PC-3 (cell line): Measurements from ENCODE around the gene GGNBP2. TPM values are rescaled to one million over a fixed set of nuclear protein-coding genes. Genes with fewer than 3 reads are reported as not detected.

Source experiments
- ATAC-seq: fragments of 200-7000 bp; cut with Tn5 transposase; 2 replicates; pipeline ENCODE4 v1.9.1; 2020; ENCODE audit warnings: mild to moderate bottlenecking, moderate library complexity
- BruUV-seq: library from RNA; stranded (reverse); fragments of 400-500 nt; replicated peaks from 2 replicates; lab custom pipeline; 2021; lab: Mats Ljungman, UMichigan
- CTCF ChIA-PET: fragments of 300-600 bp; sonication (Branson Sonifier 250); formaldehyde crosslinking; loops from one replicate; lab custom pipeline; 2022; ENCODE audit warnings: antibody characterized with exemption; lab: Charles Lee
- POLR2A ChIA-PET: fragments of 300-600 bp; sonication (Branson Sonifier 250); formaldehyde crosslinking; loops from one replicate; lab custom pipeline; 2022; ENCODE audit warnings: antibody characterized with exemption; ENCODE audit not compliant: unreplicated experiment; lab: Charles Lee
- DNase-seq: peaks from one replicate; pipeline ENCODE4 v3.0.0-alpha.2; 2015
- H2AFZ ChIP-seq: fragments of 300-600 bp; sonication (generic); 2 replicates; pipeline ENCODE4 v1.6.0; 2016; ENCODE audit warnings: antibody characterized with exemption, low read length
- H3F3A ChIP-seq: fragments of 300-600 bp; sonication (generic); one replicate; pipeline ENCODE4 v1.6.0; 2017; ENCODE audit warnings: antibody characterized with exemption, low read length, control low read depth, mild to moderate bottlenecking; ENCODE audit not compliant: unreplicated experiment
- H3K27ac ChIP-seq: fragments of 300-600 bp; sonication (generic); 2 replicates; pipeline ENCODE4 v1.5.1; 2016; ENCODE audit warnings: mild to moderate bottlenecking, low read length
- H3K27me3 ChIP-seq: fragments of 300-600 bp; sonication (generic); 2 replicates; pipeline ENCODE4 v1.6.1; 2016; ENCODE audit warnings: low read length, mixed read lengths
- H3K36me3 ChIP-seq: fragments of 300-600 bp; sonication (generic); 2 replicates; pipeline ENCODE4 v1.6.1; 2016; ENCODE audit warnings: low read depth, mixed run types, low read length, mixed read lengths
- H3K4me1 ChIP-seq: fragments of 300-600 bp; sonication (generic); 2 replicates; pipeline ENCODE4 v1.5.1; 2016; ENCODE audit warnings: low read length; ENCODE audit not compliant: insufficient read depth
- H3K4me2 ChIP-seq: fragments of 300-600 bp; sonication (generic); 2 replicates; pipeline ENCODE4 v1.6.0; 2016; ENCODE audit warnings: low read length
- H3K4me3 ChIP-seq: fragments of 300-600 bp; sonication (generic); 2 replicates; pipeline ENCODE4 v1.5.1; 2016; ENCODE audit warnings: mild to moderate bottlenecking, low read length, mixed read lengths
- H3K79me2 ChIP-seq: fragments of 300-600 bp; sonication (generic); 2 replicates; pipeline ENCODE4 v1.6.1; 2017; ENCODE audit warnings: low read length, mixed read lengths
- H3K9ac ChIP-seq: fragments of 300-600 bp; sonication (generic); 2 replicates; pipeline ENCODE4 v1.6.0; 2016; ENCODE audit warnings: mild to moderate bottlenecking, low read length
- H3K9me2 ChIP-seq: fragments of 300-600 bp; sonication (generic); replicated peaks from 2 replicates; pipeline ENCODE4 v1.6.1; 2016; ENCODE audit warnings: mixed run types, low read length, mixed read lengths
- H3K9me3 ChIP-seq: fragments of 300-600 bp; sonication (generic); 2 replicates; pipeline ENCODE4 v1.6.1; 2016; ENCODE audit warnings: low read length, mixed read lengths
- H4K20me1 ChIP-seq: fragments of 300-600 bp; sonication (generic); 2 replicates; pipeline ENCODE4 v1.6.1; 2016; ENCODE audit warnings: low read length, mixed read lengths
- CTCF ChIP-seq: fragments of 300-600 bp; sonication (generic); conservative IDR thresholded peaks from 2 replicates; pipeline ENCODE4 v1.5.1; 2017; ENCODE audit warnings: antibody characterized with exemption, low read depth, mild to moderate bottlenecking, low read length
- EZH2 ChIP-seq: fragments of 300-600 bp; sonication (generic); IDR thresholded peaks from one replicate; pipeline ENCODE4 v1.6.1; 2017; ENCODE audit warnings: antibody characterized with exemption, mild to moderate bottlenecking, low read length; ENCODE audit not compliant: unreplicated experiment
- EZH2phosphoT487 ChIP-seq: fragments of 300-600 bp; sonication (generic); IDR thresholded peaks from 2 replicates; pipeline ENCODE4 v1.6.1; 2018; ENCODE audit warnings: mild to moderate bottlenecking, antibody characterized with exemption, low read length, borderline replicate concordance
- intact Hi-C: fragments of 100-400 bp; cut with micrococcal nuclease; formaldehyde crosslinking; loops from 2 replicates; pipeline ENCODE4 v1.9.0; 2023
- total RNA-seq: library from RNA; depleted of rRNA; stranded (reverse); fragments of >200 nt; gene quantifications from 2 replicates; pipeline ENCODE4 v1.2.3, GENCODE V29; 2014

GGNBP2 gene
- total RNA-seq, 1 experiment from 2014 or later: 33.0 TPM

- peaks cover 20% of the 10 kb centered on the region for H3K36me3 ChIP-seq
Observed at GRCh38 chr17:36498155-36498554, 46.6 kb upstream of the GGNBP2 start.

GRCh38 chr17:36498560-36499300 is 46.0 kb upstream of the GGNBP2 start:
- ATAC-seq (no peak), DNase-seq (no peak)
- Histone ChIP-seq H3K4me1 (no peaks in the 10 kb centered on the region), H3K27me3 (no peaks in the 10 kb centered on the region), H3F3A (no peaks in the 10 kb centered on the region), H3K9me3 (no peaks in the 10 kb centered on the region), H3K4me2 (no peak overlapping the region), H3K9ac (no peak overlapping the region), H3K36me3 (peaks cover 20% of the 10 kb centered on the region), H3K9me2 (no peaks in the 10 kb centered on the region), H3K27ac (no peak overlapping the region), H3K4me3 (no peak overlapping the region), H4K20me1 (no peaks in the 10 kb centered on the region), H3K79me2 (no peaks in the 10 kb centered on the region), H2AFZ (no peak overlapping the region)
- no peak for TF ChIP-seq EZH2phosphoT487
- no peak for TF ChIP-seq EZH2
- TF ChIP-seq CTCF: no peak
- CTCF ChIA-PET: no interaction called here
- intact Hi-C loops: no loop called here
- BruUV-seq: no TSS peak
- POLR2A ChIA-PET: no interaction called here

More at GRCh38 chr17:36498155-36498554, 46.6 kb upstream of the GGNBP2 start:
- DNase-seq: no peak
- no peak overlapping the region for H3K27ac ChIP-seq
- H3K4me3 ChIP-seq: no peak overlapping the region
- no peak for ATAC-seq
- H4K20me1 ChIP-seq: no peaks in the 10 kb centered on the region
- no TSS peak for BruUV-seq
- H3F3A ChIP-seq: no peaks in the 10 kb centered on the region
- no peaks in the 10 kb centered on the region for H3K79me2 ChIP-seq
- H3K9me2 ChIP-seq: no peaks in the 10 kb centered on the region
- H3K27me3 ChIP-seq: no peaks in the 10 kb centered on the region
- intact Hi-C loops: no loop called here
- CTCF ChIA-PET: no interaction called here
- TF ChIP-seq CTCF: no peak
- TF ChIP-seq EZH2phosphoT487: no peak
- TF ChIP-seq EZH2: no peak
- H3K9me3 ChIP-seq: no peaks in the 10 kb centered on the region
- H3K4me2 ChIP-seq: no peak overlapping the region
- POLR2A ChIA-PET: no interaction called here
- H3K4me1 ChIP-seq: no peaks in the 10 kb centered on the region
- no peak overlapping the region for H2AFZ ChIP-seq
- no peak overlapping the region for H3K9ac ChIP-seq

DNA sequence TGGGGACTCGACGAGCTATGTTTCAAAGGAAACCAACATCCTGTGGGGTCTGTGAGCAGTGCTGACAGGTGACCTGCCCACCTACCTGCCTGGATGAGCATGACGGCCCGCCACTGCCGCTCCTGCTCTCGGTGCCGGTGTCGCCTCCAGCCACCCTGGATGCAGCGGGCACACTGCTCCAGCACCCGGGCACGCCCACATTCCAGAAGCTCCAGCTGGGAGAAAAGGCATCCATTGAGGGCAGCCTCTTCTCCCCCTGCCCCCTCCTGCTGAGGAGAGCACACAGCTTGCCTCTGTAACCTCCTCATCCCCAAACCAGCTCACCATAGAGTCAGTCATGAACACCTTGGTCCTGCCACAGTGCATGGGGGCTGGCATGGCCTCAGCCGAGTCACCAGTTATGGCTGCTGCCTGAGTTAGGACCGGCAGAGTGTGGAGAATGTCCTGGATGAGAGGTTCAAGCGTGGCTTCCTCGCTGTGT is 43.9 kb upstream of the GGNBP2 start:
- ChIA-PET POLR2A (no interaction called here), CTCF (no interaction called here)
- H2AFZ ChIP-seq: no peak overlapping the region
- DNase-seq (no peak), ATAC-seq (no peak)
- H3K9ac ChIP-seq: no peak overlapping the region
- no peak overlapping the region for H3K27ac ChIP-seq
- no peaks in the 10 kb centered on the region for H3K9me3 ChIP-seq
- no peak overlapping the region for H3K4me2 ChIP-seq
- peaks cover 6% of the 10 kb centered on the region; the same call in 1 of the 2 replicates for H3K36me3 ChIP-seq
- no peaks in the 10 kb centered on the region for H3F3A ChIP-seq
- no peaks in the 10 kb centered on the region for H3K9me2 ChIP-seq
- H3K79me2 ChIP-seq: no peaks in the 10 kb centered on the region
- no TSS peak for BruUV-seq
- intact Hi-C loops: no loop called here
- no peaks in the 10 kb centered on the region for H3K4me1 ChIP-seq
- no peak overlapping the region for H3K4me3 ChIP-seq
- TF ChIP-seq EZH2: no peak
- TF ChIP-seq EZH2phosphoT487: no peak
- TF ChIP-seq CTCF: no peak
- no peaks in the 10 kb centered on the region for H3K27me3 ChIP-seq
- H4K20me1 ChIP-seq: no peaks in the 10 kb centered on the region
